Activated CD4-positive, alpha-beta memory T cell treated with anti-CD3 and anti-CD28 coated beads, Interleukin-2, amount 10 ng/mL, durations not matched to agents 7 days and 5 days (primary cell): ENCODE measurements around the gene VSIR. TPM values are rescaled to one million over a fixed set of nuclear protein-coding genes. Genes with fewer than 3 reads are reported as not detected.

ENCODE experiments used
- CTCF ChIA-PET: fragments of 350-600 bp; sonication (Branson Sonifier 250); formaldehyde crosslinking; loops from one replicate; lab custom pipeline; 2021; ENCODE audit warnings: antibody characterized with exemption, inconsistent platforms; lab: Charles Lee
- POLR2A ChIA-PET: fragments of 350-600 bp; sonication (Branson Sonifier 250); formaldehyde crosslinking; loops from one replicate; lab custom pipeline; 2021; ENCODE audit warnings: antibody characterized with exemption; lab: Charles Lee
- DNase-seq: peaks from one replicate; pipeline ENCODE4 v3.0.0-alpha.2; 2020
- H3K27ac Mint-ChIP-seq: one replicate; pipeline ENCODE4 v1.8.0; 2021; ENCODE audit warnings: mild to moderate bottlenecking, mixed read lengths
- H3K27me3 Mint-ChIP-seq: one replicate; pipeline ENCODE4 v1.8.0; 2021; ENCODE audit warnings: mixed read lengths
- H3K36me3 Mint-ChIP-seq: one replicate; pipeline ENCODE4 v1.8.0; 2021; ENCODE audit warnings: low read depth, mixed read lengths
- H3K4me1 Mint-ChIP-seq: one replicate; pipeline ENCODE4 v1.8.0; 2021; ENCODE audit warnings: mixed read lengths
- H3K4me3 Mint-ChIP-seq: one replicate; pipeline ENCODE4 v1.8.0; 2021; ENCODE audit warnings: mild to moderate bottlenecking, mixed read lengths
- H3K9me3 Mint-ChIP-seq: one replicate; pipeline ENCODE4 v1.8.0; 2021; ENCODE audit warnings: mixed read lengths
- total RNA-seq, 2 experiments: library from RNA; stranded (reverse); gene quantifications; one replicate each; pipeline ENCODE4 v1.2.3, GENCODE V29; 2021

The VSIR gene
- 100 to 1,000 TPM; 109 TPM for total RNA-seq

- peaks cover 30% of the 10 kb centered on the region for H3K36me3 Mint-ChIP-seq
- CTCF ChIA-PET, result interaction anchor here (0.6 to 4.5 kb wide), 30 partner anchors 10 to 582 kb away, joined by 3 to 78 read pairs (median 5); partner anchors contain the start of genes DNAJB12, PSAP and SLC29A3
- POLR2A ChIA-PET, result interaction anchor here (0.7 to 12.0 kb wide), 20 partner anchors 10 to 315 kb away, joined by 3 to 162 read pairs (median 4); partner anchors contain the start of genes C10orf105, PSAP and SPOCK2
- peaks cover 76% of the 10 kb centered on the region for H3K4me1 Mint-ChIP-seq
- peak within 1 kb of the TSS; percentile 91 for H3K27ac Mint-ChIP-seq
- H3K4me3 Mint-ChIP-seq, result peak within 1 kb of the TSS; percentile 90
- H3K9me3 Mint-ChIP-seq, result peaks cover 5% of the 10 kb centered on the region
- no peaks in the 10 kb centered on the region for H3K27me3 Mint-ChIP-seq
- DNase-seq, result peak; percentile 95
Measured at GRCh38 chr10:71773221-71773971, at the start of gene VSIR. TSS of gene VSIR (minus strand) at chr10:71773520. CDS start at chr10:71773439, 81 bp downstream.

DNA sequence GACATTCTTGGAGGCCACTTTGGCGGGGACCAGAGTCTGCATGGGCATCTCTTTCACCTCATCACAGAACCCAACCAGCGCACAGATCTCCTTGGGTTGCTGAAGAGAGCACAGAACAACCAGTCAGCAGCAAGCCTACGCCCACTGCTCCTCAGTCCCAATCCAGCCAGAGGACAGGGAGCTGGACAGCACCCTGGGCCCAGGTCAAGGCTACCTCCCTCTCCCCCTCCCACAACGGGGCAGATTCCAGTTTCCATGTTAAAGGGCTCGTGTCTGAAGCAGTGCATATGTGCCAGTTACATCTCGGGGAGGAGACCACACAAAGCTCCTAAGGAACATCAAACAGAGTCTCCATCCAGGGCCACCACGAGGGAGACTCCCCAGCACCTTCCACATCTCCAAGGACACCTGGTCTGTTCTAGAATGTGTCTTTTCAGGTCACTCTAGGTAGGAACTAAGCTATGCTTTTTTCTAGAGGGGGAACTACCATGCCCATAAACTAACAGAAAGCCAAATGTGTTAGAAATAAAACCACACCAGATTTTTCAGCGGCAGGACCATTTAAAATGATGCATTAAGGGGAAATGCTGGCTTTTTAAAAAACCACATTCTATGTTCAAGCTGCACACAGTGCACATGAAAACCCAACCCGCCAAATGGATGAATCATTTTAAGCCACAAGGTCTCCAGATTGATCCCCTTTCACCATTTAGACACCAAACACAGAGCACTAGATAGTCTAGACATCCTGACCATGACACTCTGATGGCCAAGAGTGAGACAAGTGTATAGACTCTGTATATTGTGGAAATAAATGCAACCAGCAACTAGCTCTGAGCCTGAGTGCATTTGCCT is 48.8 kb upstream of the VSIR start:
- ChIA-PET POLR2A (interaction anchor here (0.7 to 1.8 kb wide), 2 partner anchors 29 to 65 kb away, joined by 3 to 6 read pairs; partner anchors contain the start of gene PSAP), CTCF (interaction anchor here (0.8 to 1.6 kb wide), 7 partner anchors 8 to 227 kb away, joined by 3 to 7 read pairs (median 3); no protein-coding TSS in a partner anchor)
- peaks cover 57% of the 10 kb centered on the region for H3K36me3 Mint-ChIP-seq
- H3K4me3 Mint-ChIP-seq, result no peak overlapping the region
- no peaks in the 10 kb centered on the region for H3K27me3 Mint-ChIP-seq
- DNase-seq, result peak; percentile 29
- H3K4me1 Mint-ChIP-seq, result peaks cover 16% of the 10 kb centered on the region
- H3K9me3 Mint-ChIP-seq, result no peaks in the 10 kb centered on the region
- no peak overlapping the region for H3K27ac Mint-ChIP-seq

GRCh38 chr10:71820966-71821365 is 47.6 kb upstream of the VSIR start:
- ChIA-PET POLR2A (no interaction called here), CTCF (interaction anchor here (0.9 kb wide), 1 partner anchor 501 kb away, joined by 3 read pairs; no protein-coding TSS in a partner anchor)
- Mint-ChIP-seq H3K27me3 (no peaks in the 10 kb centered on the region), H3K9me3 (no peaks in the 10 kb centered on the region), H3K27ac (no peak overlapping the region), H3K4me3 (no peak overlapping the region), H3K4me1 (peaks cover 16% of the 10 kb centered on the region), H3K36me3 (peaks cover 53% of the 10 kb centered on the region)
- no peak for DNase-seq

DNA sequence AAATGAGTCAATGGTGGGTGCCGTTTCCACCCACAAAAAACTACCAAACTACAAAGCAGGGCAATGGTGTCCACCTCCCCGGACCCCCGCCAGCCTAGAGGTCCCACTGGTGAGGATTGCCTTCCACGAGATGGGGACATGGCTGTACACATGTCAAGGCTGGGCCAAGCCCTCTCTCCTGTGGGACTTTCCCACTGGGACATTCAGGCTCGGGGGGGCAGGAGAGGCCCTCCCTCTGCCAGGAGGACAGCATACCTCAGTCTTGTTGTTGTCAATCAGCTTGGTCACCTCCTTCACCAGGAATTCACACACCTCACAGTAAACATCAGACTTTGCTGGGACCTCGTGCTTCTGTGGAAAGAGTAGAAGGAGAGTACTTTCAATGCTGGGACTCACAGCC is 46.7 kb upstream of the VSIR start:
- no peak overlapping the region for H3K27ac Mint-ChIP-seq
- ChIA-PET CTCF (interaction anchor here (1.6 kb wide), 1 partner anchor 289 kb away, joined by 3 read pairs; no protein-coding TSS in a partner anchor), POLR2A (no interaction called here)
- no peaks in the 10 kb centered on the region for H3K9me3 Mint-ChIP-seq
- H3K36me3 Mint-ChIP-seq, result peaks cover 46% of the 10 kb centered on the region
- no peak for DNase-seq
- H3K4me1 Mint-ChIP-seq, result peaks cover 16% of the 10 kb centered on the region
- no peak overlapping the region for H3K4me3 Mint-ChIP-seq
- no peaks in the 10 kb centered on the region for H3K27me3 Mint-ChIP-seq

- CTCF ChIA-PET, result interaction anchor here (1.6 kb wide), 1 partner anchor 289 kb away, joined by 3 read pairs; no protein-coding TSS in a partner anchor
Measured at GRCh38 chr10:71819441-71819861, 46.1 kb upstream of the VSIR start.

GRCh38 chr10:71818674-71819260 is 45.4 kb upstream of the VSIR start:
- Mint-ChIP-seq H3K36me3 (peaks cover 46% of the 10 kb centered on the region), H3K9me3 (no peaks in the 10 kb centered on the region), H3K4me3 (no peak overlapping the region), H3K27me3 (no peaks in the 10 kb centered on the region), H3K4me1 (peaks cover 16% of the 10 kb centered on the region), H3K27ac (no peak overlapping the region)
- ChIA-PET CTCF (interaction anchor here (0.6 to 1.6 kb wide), 2 partner anchors 110 to 288 kb away, joined by 3 read pairs; no protein-coding TSS in a partner anchor), POLR2A (no interaction called here)
- no peak for DNase-seq

More at GRCh38 chr10:71819441-71819861, 46.1 kb upstream of the VSIR start:
- Mint-ChIP-seq H3K4me1 (peaks cover 16% of the 10 kb centered on the region), H3K4me3 (no peak overlapping the region), H3K9me3 (no peaks in the 10 kb centered on the region), H3K36me3 (peaks cover 46% of the 10 kb centered on the region), H3K27me3 (no peaks in the 10 kb centered on the region), H3K27ac (no peak overlapping the region)
- POLR2A ChIA-PET, result no interaction called here
- no peak for DNase-seq

GRCh38 chr10:71817831-71818655 is 44.7 kb upstream of the VSIR start:
- CTCF ChIA-PET, result no interaction called here
- H3K36me3 Mint-ChIP-seq, result peaks cover 41% of the 10 kb centered on the region
- H3K9me3 Mint-ChIP-seq, result no peaks in the 10 kb centered on the region
- H3K27me3 Mint-ChIP-seq, result no peaks in the 10 kb centered on the region
- no peak for DNase-seq
- H3K27ac Mint-ChIP-seq, result no peak overlapping the region
- H3K4me1 Mint-ChIP-seq, result peaks cover 15% of the 10 kb centered on the region
- POLR2A ChIA-PET, result no interaction called here
- no peak overlapping the region for H3K4me3 Mint-ChIP-seq

DNA sequence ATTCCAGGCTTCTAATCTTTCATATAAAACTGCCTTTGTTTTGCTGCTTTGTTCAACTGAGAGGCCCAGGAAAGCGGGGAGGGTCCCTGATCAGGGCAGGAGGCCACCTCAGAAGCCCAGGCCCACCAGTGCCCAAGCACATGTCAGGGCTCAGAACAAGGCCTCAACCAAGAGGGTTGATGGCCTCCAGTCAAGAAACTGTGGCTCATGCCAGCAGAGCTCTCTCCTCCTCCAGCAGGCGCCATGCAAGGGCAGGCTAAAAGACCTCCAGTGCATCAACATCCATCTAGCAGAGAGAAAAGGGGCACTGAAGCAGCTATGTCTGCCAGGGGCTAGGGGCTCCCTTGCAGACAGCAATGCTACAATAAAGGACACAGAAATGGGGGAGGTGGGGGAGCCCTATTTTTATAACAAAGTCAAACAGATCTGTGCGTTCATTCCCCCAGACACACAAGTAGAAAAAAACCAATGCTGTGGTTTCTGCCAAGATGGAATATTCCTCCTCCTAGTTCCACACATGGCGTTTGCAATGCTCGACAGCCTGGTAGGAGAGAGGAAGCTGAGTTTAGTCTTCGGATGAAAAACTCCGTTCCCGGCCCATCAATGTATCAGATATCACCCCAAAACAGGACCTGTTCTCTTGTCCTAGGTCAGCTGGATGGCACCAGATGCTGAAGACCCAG is 43.8 kb upstream of the VSIR start:
- H3K27ac Mint-ChIP-seq, result no peak overlapping the region
- no peak for DNase-seq
- H3K4me1 Mint-ChIP-seq, result peaks cover 7% of the 10 kb centered on the region
- H3K9me3 Mint-ChIP-seq, result no peaks in the 10 kb centered on the region
- H3K36me3 Mint-ChIP-seq, result peaks cover 40% of the 10 kb centered on the region
- CTCF ChIA-PET, result no interaction called here
- POLR2A ChIA-PET, result no interaction called here
- no peaks in the 10 kb centered on the region for H3K27me3 Mint-ChIP-seq
- no peak overlapping the region for H3K4me3 Mint-ChIP-seq

GRCh38 chr10:71816421-71816851 is 43.1 kb upstream of the VSIR start:
- no peak for DNase-seq
- peaks cover 33% of the 10 kb centered on the region for H3K36me3 Mint-ChIP-seq
- H3K4me3 Mint-ChIP-seq, result no peak overlapping the region
- H3K27ac Mint-ChIP-seq, result no peak overlapping the region
- peaks cover under 1% of the 10 kb centered on the region for H3K4me1 Mint-ChIP-seq
- ChIA-PET POLR2A (no interaction called here), CTCF (no interaction called here)
- H3K9me3 Mint-ChIP-seq, result no peaks in the 10 kb centered on the region
- no peaks in the 10 kb centered on the region for H3K27me3 Mint-ChIP-seq

- Mint-ChIP-seq H3K4me3 (no peak overlapping the region), H3K9me3 (no peaks in the 10 kb centered on the region), H3K27ac (no peak overlapping the region), H3K36me3 (peaks cover 26% of the 10 kb centered on the region), H3K4me1 (no peaks in the 10 kb centered on the region), H3K27me3 (no peaks in the 10 kb centered on the region)
- no peak for DNase-seq
- CTCF ChIA-PET, result interaction anchor here (1.8 kb wide), 1 partner anchor 81 kb away, joined by 4 read pairs; no protein-coding TSS in a partner anchor
- POLR2A ChIA-PET, result no interaction called here
Measured at GRCh38 chr10:71815515-71816130, 42.3 kb upstream of the VSIR start.

- Mint-ChIP-seq H3K27ac (no peak overlapping the region), H3K4me1 (no peaks in the 10 kb centered on the region), H3K4me3 (no peak overlapping the region), H3K9me3 (no peaks in the 10 kb centered on the region), H3K36me3 (peaks cover 22% of the 10 kb centered on the region), H3K27me3 (no peaks in the 10 kb centered on the region)
- ChIA-PET POLR2A (no interaction called here), CTCF (interaction anchor here (1.8 kb wide), 1 partner anchor 82 kb away, joined by 4 read pairs; no protein-coding TSS in a partner anchor)
- DNase-seq, result no peak
Measured at GRCh38 chr10:71814922-71815411, 41.6 kb upstream of the VSIR start.
